Activated CD4-positive, alpha-beta T cell treated with anti-CD3 and anti-CD28 coated beads, Interleukin-2, amount 50 U/mL, for 48 hours (primary cell): ENCODE data around the gene CHCHD6.

Experiments
- DNase-seq, 2 experiments: peaks; one replicate each; pipeline ENCODE4 v3.0.0-alpha.2; 2020

The CHCHD6 gene

GRCh38 chr3:126703512-126704493 is at the start of gene CHCHD6:
TSS of gene CHCHD6 (plus strand) at chr3:126704240. CDS start at chr3:126704313, 73 bp downstream.
- peak; percentile 97 to 98 for DNase-seq

- DNase-seq: peak; percentile 82 to 84
Observed at GRCh38 chr3:126654571-126655383, 49.3 kb upstream of the CHCHD6 start, which contains the start of gene TXNRD3. TSS of gene TXNRD3 (minus strand) at chr3:126655124.

GRCh38 chr3:126655887-126656286 is 48.2 kb upstream of the CHCHD6 start:
- no peak for DNase-seq

- DNase-seq: no peak
Observed at GRCh38 chr3:126656371-126657134, 47.5 kb upstream of the CHCHD6 start.

GRCh38 chr3:126657901-126658300 is 46.1 kb upstream of the CHCHD6 start:
- DNase-seq: no peak

GRCh38 chr3:126658584-126658983 is 45.5 kb upstream of the CHCHD6 start:
- DNase-seq: no peak

- no peak for DNase-seq
Observed at GRCh38 chr3:126659915-126660886, 43.8 kb upstream of the CHCHD6 start.

- no peak for DNase-seq
Observed at GRCh38 chr3:126661532-126662364, 42.3 kb upstream of the CHCHD6 start.

- DNase-seq: no peak
Observed at GRCh38 chr3:126663257-126663656, 40.8 kb upstream of the CHCHD6 start.

- no peak for DNase-seq
Observed at GRCh38 chr3:126663750-126664149, 40.3 kb upstream of the CHCHD6 start.

- DNase-seq: no peak
Observed at GRCh38 chr3:126664591-126665214, 39.3 kb upstream of the CHCHD6 start.

- DNase-seq: no peak
Observed at GRCh38 chr3:126665221-126665936, 38.7 kb upstream of the CHCHD6 start.

GRCh38 chr3:126665959-126666657 is 37.9 kb upstream of the CHCHD6 start:
- DNase-seq: no peak

GRCh38 chr3:126666658-126667528 is 37.1 kb upstream of the CHCHD6 start:
- no peak for DNase-seq

- DNase-seq: no peak
Observed at GRCh38 chr3:126667631-126668449, 36.2 kb upstream of the CHCHD6 start.
